Kidney epithelial cell (primary cell): ENCODE data around the gene SEPTIN5. TPM values are rescaled to one million over a fixed set of nuclear protein-coding genes. Genes with fewer than 3 reads are reported as not detected.
"Not testable (repeated sequence)": the region's sequence is repeated elsewhere in the genome, so short reads cannot be mapped to it uniquely, and the experiment has no call there.

Experiments
- DNase-seq: peaks from one replicate; pipeline ENCODE4 v3.0.0-alpha.2; 2010; ENCODE audit warnings: low read depth
- H3K27me3 ChIP-seq: 2 replicates; pipeline ENCODE4 v1.6.0; 2011; ENCODE audit warnings: low read length; ENCODE audit not compliant: control insufficient read depth, insufficient read depth
- H3K36me3 ChIP-seq: 2 replicates; pipeline ENCODE4 v1.5.1; 2011; ENCODE audit warnings: low read length; ENCODE audit not compliant: control insufficient read depth, insufficient read depth
- H3K4me3 ChIP-seq: 2 replicates; pipeline ENCODE4 v1.5.1; 2011; ENCODE audit warnings: low read depth, mild to moderate bottlenecking, control low read depth, low read length
- total RNA-seq: library from RNA; depleted of rRNA; stranded (reverse); fragments of >200 nt; gene quantifications from 2 replicates; pipeline ENCODE4 v1.2.3, GENCODE V29; 2015
- TF ChIP-seq, protein P1 (sequence below): IDR thresholded peaks from 2 replicates; pipeline ENCODE4 v1.5.1; 2011; ENCODE audit warnings: mild to moderate bottlenecking, moderate library complexity, low read length, control low read depth, inconsistent platforms; ENCODE audit not compliant: insufficient read depth, poor library complexity, severe bottlenecking

Gene SEPTIN5
- total RNA-seq, 1 donor from 2014 or later, result 10.1 TPM

- H3K36me3 ChIP-seq, result no peaks in the 10 kb centered on the region
- TF ChIP-seq, protein P1, sequence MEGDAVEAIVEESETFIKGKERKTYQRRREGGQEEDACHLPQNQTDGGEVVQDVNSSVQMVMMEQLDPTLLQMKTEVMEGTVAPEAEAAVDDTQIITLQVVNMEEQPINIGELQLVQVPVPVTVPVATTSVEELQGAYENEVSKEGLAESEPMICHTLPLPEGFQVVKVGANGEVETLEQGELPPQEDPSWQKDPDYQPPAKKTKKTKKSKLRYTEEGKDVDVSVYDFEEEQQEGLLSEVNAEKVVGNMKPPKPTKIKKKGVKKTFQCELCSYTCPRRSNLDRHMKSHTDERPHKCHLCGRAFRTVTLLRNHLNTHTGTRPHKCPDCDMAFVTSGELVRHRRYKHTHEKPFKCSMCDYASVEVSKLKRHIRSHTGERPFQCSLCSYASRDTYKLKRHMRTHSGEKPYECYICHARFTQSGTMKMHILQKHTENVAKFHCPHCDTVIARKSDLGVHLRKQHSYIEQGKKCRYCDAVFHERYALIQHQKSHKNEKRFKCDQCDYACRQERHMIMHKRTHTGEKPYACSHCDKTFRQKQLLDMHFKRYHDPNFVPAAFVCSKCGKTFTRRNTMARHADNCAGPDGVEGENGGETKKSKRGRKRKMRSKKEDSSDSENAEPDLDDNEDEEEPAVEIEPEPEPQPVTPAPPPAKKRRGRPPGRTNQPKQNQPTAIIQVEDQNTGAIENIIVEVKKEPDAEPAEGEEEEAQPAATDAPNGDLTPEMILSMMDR, result no peak
- no peak within 1 kb of the TSS for H3K4me3 ChIP-seq
- no peak for DNase-seq
- peaks cover 87% of the 10 kb centered on the region for H3K27me3 ChIP-seq
These were observed 9.1 kb downstream of the SEPTIN5 start, which contains the start of gene GP1BB for GRCh38 chr22:19723232-19723982. TSS of gene GP1BB (plus strand) at chr22:19723539. CDS start at chr22:19723570, 31 bp downstream.

DNA sequence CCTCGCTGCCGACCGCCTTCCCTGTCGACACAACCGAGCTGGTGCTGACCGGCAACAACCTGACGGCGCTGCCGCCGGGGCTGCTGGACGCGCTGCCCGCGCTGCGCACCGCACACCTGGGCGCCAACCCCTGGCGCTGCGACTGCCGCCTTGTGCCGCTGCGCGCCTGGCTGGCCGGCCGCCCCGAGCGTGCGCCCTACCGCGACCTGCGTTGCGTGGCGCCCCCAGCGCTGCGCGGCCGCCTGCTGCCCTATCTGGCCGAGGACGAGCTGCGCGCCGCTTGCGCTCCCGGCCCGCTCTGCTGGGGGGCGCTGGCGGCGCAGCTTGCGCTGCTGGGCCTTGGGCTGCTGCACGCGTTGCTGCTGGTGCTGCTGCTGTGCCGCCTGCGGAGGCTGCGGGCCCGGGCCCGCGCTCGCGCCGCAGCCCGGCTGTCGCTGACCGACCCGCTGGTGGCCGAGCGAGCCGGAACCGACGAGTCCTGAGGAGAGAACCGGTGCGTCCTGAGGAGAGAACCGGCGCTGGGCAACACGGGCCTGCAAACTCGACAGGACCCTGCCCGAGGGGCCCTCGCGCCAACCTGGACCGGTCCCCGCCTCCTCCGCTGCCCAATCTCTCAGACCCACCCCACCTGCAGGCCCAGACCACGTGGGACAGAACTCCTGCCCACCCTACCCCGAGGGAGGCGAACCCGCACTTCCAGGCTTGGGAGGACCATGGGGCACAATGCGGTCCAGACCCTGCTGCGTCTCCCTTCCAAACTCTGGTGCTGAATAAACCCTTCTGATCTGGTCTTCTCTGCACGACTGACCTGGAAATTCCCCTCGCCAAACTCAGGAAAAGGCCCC is 9.9 kb downstream of the SEPTIN5 start:
- TF ChIP-seq, protein P1, result no peak
- no peaks in the 10 kb centered on the region for H3K36me3 ChIP-seq
- H3K27me3 ChIP-seq, result peaks cover 84% of the 10 kb centered on the region
- no peak for DNase-seq
- no peak overlapping the region for H3K4me3 ChIP-seq

GRCh38 chr22:19724927-19725661 is 10.8 kb downstream of the SEPTIN5 start:
- no peak overlapping the region for H3K4me3 ChIP-seq
- H3K27me3 ChIP-seq, result peaks cover 80% of the 10 kb centered on the region
- TF ChIP-seq, protein P1, result no peak
- H3K36me3 ChIP-seq, result no peaks in the 10 kb centered on the region
- no peak for DNase-seq

DNA sequence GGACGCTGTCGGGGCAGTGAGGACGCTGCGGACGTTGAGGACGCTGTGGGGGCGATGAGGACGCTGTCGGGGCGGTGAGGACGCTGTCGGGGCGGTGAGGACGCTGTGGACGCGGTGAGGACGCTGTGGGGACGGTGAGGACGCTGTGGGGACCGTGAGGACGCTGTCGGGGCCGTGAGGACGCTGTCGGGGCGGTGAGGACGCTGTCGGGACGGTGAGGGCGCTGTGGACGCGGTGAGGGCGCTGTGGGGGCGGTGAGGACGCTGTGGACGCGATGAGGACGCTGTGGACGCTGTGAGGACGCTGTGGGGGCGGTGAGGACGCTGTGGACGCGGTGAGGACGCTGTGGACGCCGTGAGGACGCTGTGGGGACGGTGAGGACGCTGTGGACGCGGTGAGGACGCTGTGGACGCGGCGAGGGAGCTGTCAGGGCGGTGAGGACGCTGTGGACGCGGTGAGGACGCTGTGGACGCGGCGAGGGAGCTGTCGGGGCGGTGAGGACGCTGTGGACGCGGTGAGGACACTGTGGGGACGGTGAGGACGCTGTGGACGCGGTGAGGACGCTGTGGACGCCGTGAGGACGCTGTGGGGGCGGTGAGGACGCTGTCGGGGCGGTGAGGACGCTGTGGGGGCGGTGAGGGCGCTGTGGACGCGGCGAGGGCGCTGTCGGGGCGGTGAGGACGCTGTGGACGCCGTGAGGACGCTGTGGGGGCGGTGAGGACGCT is 11.9 kb downstream of the SEPTIN5 start:
- H3K27me3 ChIP-seq, result peaks cover 73% of the 10 kb centered on the region
- DNase-seq, H3K4me3 ChIP-seq, H3K36me3 ChIP-seq: not testable (repeated sequence)

- no peak for DNase-seq
- TF ChIP-seq, protein P1, result no peak
- H3K4me3 ChIP-seq, result no peak overlapping the region
These were observed 13.2 kb downstream of the SEPTIN5 start for GRCh38 chr22:19727310-19728150.

More at GRCh38 chr22:19727310-19728150, 13.2 kb downstream of the SEPTIN5 start:
- H3K27me3 ChIP-seq, result peaks cover 69% of the 10 kb centered on the region
- H3K36me3 ChIP-seq, result no peaks in the 10 kb centered on the region
